Metanephros (tissue), 1 donor: Measurements from ENCODE around the gene MAGEB16. TPM values are rescaled to one million over a fixed set of nuclear protein-coding genes. Genes with fewer than 3 reads are reported as not detected.

Experiments used
- total RNA-seq: library from RNA; depleted of rRNA; stranded (reverse); fragments of >200 nt; gene quantifications from one replicate; pipeline ENCODE4 v1.2.3, GENCODE V29; 2014

The MAGEB16 gene
- total RNA-seq, result not detected

GRCh38 chrX:35798042-35798441, at the start of gene MAGEB16:
TSS of gene MAGEB16 (plus strand) at chrX:35798342. CDS start at chrX:35802197, 3,855 bp downstream.

Other genes with a start within 250 kb of the MAGEB16 start
- 2.3 TPM for gene CFAP47, start 121.4 kb downstream of the MAGEB16 start, total RNA-seq